RWPE2 (cell line): ENCODE data around the gene MACF1.
"Not testable (repeated sequence)": the region's sequence is repeated elsewhere in the genome, so short reads cannot be mapped to it uniquely, and the experiment has no call there.

ENCODE experiments used
- ATAC-seq: fragments of 200-7000 bp; cut with Tn5 transposase; 3 replicates; pipeline ENCODE4 v1.9.1; 2021; ENCODE audit warnings: low read depth
- DNase-seq: peaks from one replicate; pipeline ENCODE4 v3.0.0-alpha.2; 2020; ENCODE audit warnings: low spot score
- H3K27ac ChIP-seq: fragments of 450-650 bp; 2 replicates; pipeline ENCODE4 v1.5.1; 2017; ENCODE audit warnings: mild to moderate bottlenecking; ENCODE audit not compliant: poor library complexity, severe bottlenecking
- H3K27me3 ChIP-seq: fragments of 250-450 bp; sonication (Bioruptor Pico); 2 replicates; pipeline ENCODE4 v1.5.1; 2021; ENCODE audit warnings: mild to moderate bottlenecking, moderate library complexity; ENCODE audit not compliant: insufficient read depth, poor library complexity, severe bottlenecking
- H3K36me3 ChIP-seq: fragments of 250-450 bp; sonication (Bioruptor Pico); 2 replicates; pipeline ENCODE4 v1.5.1; 2020; ENCODE audit warnings: low read depth, mild to moderate bottlenecking, moderate library complexity
- H3K4me1 ChIP-seq: fragments of 250-450 bp; sonication (Bioruptor Pico); 2 replicates; pipeline ENCODE4 v1.5.1; 2021; ENCODE audit warnings: mild to moderate bottlenecking, moderate library complexity; ENCODE audit not compliant: insufficient read depth, poor library complexity, severe bottlenecking
- H3K4me3 ChIP-seq: fragments of 250-450 bp; sonication (Bioruptor Pico); 2 replicates; pipeline ENCODE4 v1.5.1; 2021; ENCODE audit warnings: mild to moderate bottlenecking, moderate library complexity; ENCODE audit not compliant: severe bottlenecking
- H3K9me3 ChIP-seq: fragments of 250-450 bp; sonication (Bioruptor Pico); 2 replicates; pipeline ENCODE4 v1.5.1; 2021; ENCODE audit warnings: mild to moderate bottlenecking, moderate library complexity; ENCODE audit not compliant: severe bottlenecking
- CTCF ChIP-seq: fragments of 450-650 bp; IDR thresholded peaks from one replicate; pipeline ENCODE4 v1.5.1; 2017; ENCODE audit warnings: mild to moderate bottlenecking, moderate library complexity; ENCODE audit not compliant: poor library complexity, severe bottlenecking

MACF1 gene

GRCh38 chr1:39438042-39438441 lies 233.5 kb downstream of the MACF1 start:
- H3K36me3 ChIP-seq: peaks cover 94% of the 10 kb centered on the region
- H3K4me3 ChIP-seq: no peak overlapping the region
- no peaks in the 10 kb centered on the region for H3K27me3 ChIP-seq
- no peak overlapping the region for H3K27ac ChIP-seq
- ATAC-seq (no peak), DNase-seq (no peak)
- H3K4me1 ChIP-seq: no peaks in the 10 kb centered on the region
- no peaks in the 10 kb centered on the region for H3K9me3 ChIP-seq
- no peak for TF ChIP-seq CTCF

GRCh38 chr1:39440856-39441255 lies 236.4 kb downstream of the MACF1 start:
- Histone ChIP-seq H3K4me3 (no peak overlapping the region), H3K9me3 (no peaks in the 10 kb centered on the region), H3K4me1 (no peaks in the 10 kb centered on the region), H3K27me3 (no peaks in the 10 kb centered on the region), H3K27ac (no peak overlapping the region), H3K36me3 (peaks cover 96% of the 10 kb centered on the region)
- DNase-seq (no peak), ATAC-seq (no peak)
- no peak for TF ChIP-seq CTCF

GRCh38 chr1:39441797-39442196 lies 237.3 kb downstream of the MACF1 start:
- Histone ChIP-seq H3K4me1 (no peaks in the 10 kb centered on the region), H3K9me3 (no peaks in the 10 kb centered on the region), H3K27ac (no peak overlapping the region), H3K36me3 (peaks cover 96% of the 10 kb centered on the region), H3K27me3 (no peaks in the 10 kb centered on the region), H3K4me3 (no peak overlapping the region)
- no peak for ATAC-seq
- no peak for TF ChIP-seq CTCF
- DNase-seq: no peak

- Histone ChIP-seq H3K36me3 (peaks cover 97% of the 10 kb centered on the region), H3K9me3 (no peaks in the 10 kb centered on the region), H3K4me3 (no peak overlapping the region), H3K27me3 (no peaks in the 10 kb centered on the region), H3K27ac (no peak overlapping the region), H3K4me1 (no peaks in the 10 kb centered on the region)
- no peak for DNase-seq
- TF ChIP-seq CTCF: no peak
- ATAC-seq: no peak
These were observed 241.1 kb downstream of the MACF1 start for GRCh38 chr1:39445573-39445972.

- ATAC-seq (no peak), DNase-seq (no peak)
- H3K9me3 ChIP-seq: no peaks in the 10 kb centered on the region
- peaks cover 97% of the 10 kb centered on the region for H3K36me3 ChIP-seq
- no peaks in the 10 kb centered on the region for H3K27me3 ChIP-seq
- no peak overlapping the region for H3K4me3 ChIP-seq
- no peak overlapping the region for H3K27ac ChIP-seq
- TF ChIP-seq CTCF: no peak
- no peaks in the 10 kb centered on the region for H3K4me1 ChIP-seq
These were observed 242.6 kb downstream of the MACF1 start for GRCh38 chr1:39446986-39447567.

- not testable (repeated sequence) for H3K4me3 ChIP-seq, DNase-seq, ATAC-seq, H3K27me3 ChIP-seq, H3K27ac ChIP-seq, H3K9me3 ChIP-seq, H3K4me1 ChIP-seq
- peaks cover 97% of the 10 kb centered on the region for H3K36me3 ChIP-seq
These were observed 245.5 kb downstream of the MACF1 start for GRCh38 chr1:39450041-39450440.
